Prostate gland (tissue), 2 donors: Measurements from ENCODE around the gene CCDC149. TPM values are rescaled to one million over a fixed set of nuclear protein-coding genes. Genes with fewer than 3 reads are reported as not detected.

Experiments
- DNase-seq: peaks from one replicate; pipeline ENCODE4 v3.0.0-alpha.2; 2019; ENCODE audit warnings: low spot score
- H3K27ac ChIP-seq, 2 donors: fragments of 200-600 bp; sonication (generic); 2 replicates each; pipeline ENCODE4 v1.5.1; 2017 to 2019
- H3K27me3 ChIP-seq: fragments of 200-600 bp; sonication (generic); replicated peaks from 2 replicates; pipeline ENCODE4 v1.5.1; 2019; ENCODE audit not compliant: insufficient read depth
- H3K36me3 ChIP-seq, 2 donors: fragments of 200-600 bp; sonication (generic); 1 replicate in 1 of 2; 2 replicates in 1 of 2; pipeline versions ENCODE4 v1.5.1 to v1.8.1; 2017 to 2019
- H3K4me1 ChIP-seq: fragments of 200-600 bp; sonication (generic); replicated peaks from 2 replicates; pipeline ENCODE4 v1.5.1; 2019
- H3K4me3 ChIP-seq, 2 donors: fragments of 200-600 bp; sonication (generic); 2 replicates each; pipeline ENCODE4 v1.5.1; 2017 to 2019
- H3K9me3 ChIP-seq: fragments of 200-600 bp; sonication (generic); 2 replicates; pipeline ENCODE4 v1.5.1; 2017
- POLR2A ChIP-seq: fragments of 450-650 bp; IDR thresholded peaks from one replicate; pipeline ENCODE4 v1.6.1; 2016; ENCODE audit warnings: antibody characterized with exemption, mild to moderate bottlenecking
- POLR2AphosphoS5 ChIP-seq: sonication (generic); formaldehyde crosslinking; IDR thresholded peaks from one replicate; pipeline ENCODE4 v1.6.1; 2017; ENCODE audit warnings: antibody characterized with exemption
- WGBS: methylation state at CpG from one replicate; pipeline ENCODE4 v1.1.5; 2018; 5-methylcytosine and 5-hydroxymethylcytosine counted together
- intact Hi-C: fragments of 100-400 bp; cut with DNase I; formaldehyde crosslinking; loops from one replicate; pipeline ENCODE4 v1.14.2; 2022
- total RNA-seq, 2 donors: library from RNA; depleted of rRNA; stranded (reverse); fragments of >200 nt; gene quantifications; one replicate each; pipeline ENCODE4 v1.1.0, GENCODE V29; 2016
- TF ChIP-seq, protein P1 (sequence below), 4 experiments: fragments of 200-600 bp in 2 of 4; fragments of 450-650 bp in 2 of 4; sonication (generic) in 2 of 4; IDR thresholded peaks; 1 replicate in 3 of 4; 2 replicates in 1 of 4; pipeline ENCODE4 v1.5.1; 2016 to 2019; ENCODE audit warnings: antibody characterized with exemption in 4 of 4, mild to moderate bottlenecking in 2 of 4, moderate library complexity in 2 of 4

Gene CCDC149
- total RNA-seq, 2 donors from 2014 or later, result 14.0 to 19.6 TPM

DNA sequence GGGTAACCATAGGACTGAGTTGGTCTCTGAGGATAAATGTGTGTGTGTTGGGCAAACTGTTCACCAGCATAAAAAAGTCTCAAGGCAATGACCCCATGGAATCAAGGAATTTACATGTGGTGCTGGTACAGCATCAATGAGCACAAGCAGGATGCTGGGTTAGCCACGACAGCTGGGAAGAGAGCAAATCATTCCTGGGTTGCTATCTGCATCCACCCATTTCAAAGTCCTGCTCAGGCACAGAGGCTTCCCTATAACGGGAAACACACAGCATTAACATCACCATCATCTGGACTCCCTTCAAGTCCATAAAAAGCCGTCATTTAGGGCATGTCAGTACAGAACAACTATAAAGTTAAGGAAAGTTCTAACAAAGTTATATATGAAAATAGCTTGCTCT lies 41.6 kb downstream of the CCDC149 start:
- TF ChIP-seq POLR2AphosphoS5 (no peak), POLR2A (no peak)
- TF ChIP-seq, protein P1, sequence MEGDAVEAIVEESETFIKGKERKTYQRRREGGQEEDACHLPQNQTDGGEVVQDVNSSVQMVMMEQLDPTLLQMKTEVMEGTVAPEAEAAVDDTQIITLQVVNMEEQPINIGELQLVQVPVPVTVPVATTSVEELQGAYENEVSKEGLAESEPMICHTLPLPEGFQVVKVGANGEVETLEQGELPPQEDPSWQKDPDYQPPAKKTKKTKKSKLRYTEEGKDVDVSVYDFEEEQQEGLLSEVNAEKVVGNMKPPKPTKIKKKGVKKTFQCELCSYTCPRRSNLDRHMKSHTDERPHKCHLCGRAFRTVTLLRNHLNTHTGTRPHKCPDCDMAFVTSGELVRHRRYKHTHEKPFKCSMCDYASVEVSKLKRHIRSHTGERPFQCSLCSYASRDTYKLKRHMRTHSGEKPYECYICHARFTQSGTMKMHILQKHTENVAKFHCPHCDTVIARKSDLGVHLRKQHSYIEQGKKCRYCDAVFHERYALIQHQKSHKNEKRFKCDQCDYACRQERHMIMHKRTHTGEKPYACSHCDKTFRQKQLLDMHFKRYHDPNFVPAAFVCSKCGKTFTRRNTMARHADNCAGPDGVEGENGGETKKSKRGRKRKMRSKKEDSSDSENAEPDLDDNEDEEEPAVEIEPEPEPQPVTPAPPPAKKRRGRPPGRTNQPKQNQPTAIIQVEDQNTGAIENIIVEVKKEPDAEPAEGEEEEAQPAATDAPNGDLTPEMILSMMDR (IDR thresholded peaks at IDR 0.05), result no peak
- Histone ChIP-seq H3K4me3 (no peak overlapping the region), H3K4me1 (no peaks in the 10 kb centered on the region), H3K36me3 (no peaks in the 10 kb centered on the region), H3K27me3 (no peaks in the 10 kb centered on the region), H3K9me3 (no peaks in the 10 kb centered on the region), H3K27ac (no peak overlapping the region)
- WGBS, result 48% methylated on average over 3 of the region's 3 CpGs
- intact Hi-C loops, result no loop called here
- DNase-seq, result no peak

DNA sequence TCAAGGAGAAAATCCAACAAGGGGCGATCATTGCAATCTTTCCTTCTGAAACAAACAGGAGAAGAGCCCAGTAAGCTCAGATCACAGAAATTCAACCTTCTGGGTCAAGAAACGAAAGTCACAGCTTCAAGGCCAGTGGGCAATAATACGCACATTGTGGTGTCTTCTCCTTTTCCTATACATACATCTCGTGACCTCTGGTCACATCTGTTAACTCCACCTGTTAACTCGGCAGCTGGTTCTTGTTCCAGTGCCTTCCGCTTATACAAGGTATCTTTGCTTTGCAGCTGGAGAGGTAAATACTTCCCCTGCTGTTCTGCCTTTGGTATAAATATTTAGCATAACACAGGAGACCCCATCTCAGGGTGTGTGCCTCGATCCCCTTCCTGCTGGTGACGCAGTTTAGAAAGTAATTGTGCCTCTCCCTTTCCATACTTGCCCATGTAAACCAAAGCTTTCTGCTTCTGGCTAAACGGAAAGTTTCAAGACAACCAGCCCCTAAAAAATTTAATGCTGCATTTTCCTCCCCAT lies 45.0 kb downstream of the CCDC149 start:
- Histone ChIP-seq H3K36me3 (no peaks in the 10 kb centered on the region), H3K9me3 (no peaks in the 10 kb centered on the region), H3K4me3 (no peak overlapping the region), H3K27me3 (no peaks in the 10 kb centered on the region), H3K4me1 (no peaks in the 10 kb centered on the region), H3K27ac (no peak overlapping the region)
- intact Hi-C loops, result no loop called here
- TF ChIP-seq, protein P1 (IDR thresholded peaks at IDR 0.05), result no peak
- no peak for TF ChIP-seq POLR2A
- TF ChIP-seq POLR2AphosphoS5, result no peak
- no peak for DNase-seq
- 91% methylated on average over 9 of the region's 9 CpGs for WGBS

DNA sequence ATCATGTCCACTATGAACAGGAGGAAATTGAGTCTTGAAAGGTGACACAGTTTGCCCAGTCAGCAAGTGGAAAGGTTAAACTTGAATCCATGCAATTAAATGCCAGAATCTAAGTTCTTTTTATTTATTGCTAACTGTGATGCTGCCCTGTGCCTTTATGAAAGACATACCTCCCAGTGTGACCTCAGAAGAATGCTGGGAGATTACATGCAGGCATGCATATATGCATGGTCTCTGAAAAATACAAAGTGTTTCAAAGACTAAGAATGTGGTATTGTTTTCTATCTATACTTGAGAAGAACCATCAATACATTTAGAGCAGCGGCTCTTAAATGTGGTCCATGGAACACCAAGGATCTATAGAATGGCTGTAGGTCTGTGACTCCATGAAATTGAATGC lies 45.6 kb downstream of the CCDC149 start:
- Histone ChIP-seq H3K4me3 (no peak overlapping the region), H3K36me3 (no peaks in the 10 kb centered on the region), H3K27me3 (no peaks in the 10 kb centered on the region), H3K9me3 (no peaks in the 10 kb centered on the region), H3K4me1 (no peaks in the 10 kb centered on the region), H3K27ac (no peak overlapping the region)
- 96% methylated on average over 1 of the region's 1 CpG for WGBS
- TF ChIP-seq, protein P1 (IDR thresholded peaks at IDR 0.05), result no peak
- TF ChIP-seq POLR2A (no peak), POLR2AphosphoS5 (no peak)
- no peak for DNase-seq
- intact Hi-C loops, result no loop called here

DNA sequence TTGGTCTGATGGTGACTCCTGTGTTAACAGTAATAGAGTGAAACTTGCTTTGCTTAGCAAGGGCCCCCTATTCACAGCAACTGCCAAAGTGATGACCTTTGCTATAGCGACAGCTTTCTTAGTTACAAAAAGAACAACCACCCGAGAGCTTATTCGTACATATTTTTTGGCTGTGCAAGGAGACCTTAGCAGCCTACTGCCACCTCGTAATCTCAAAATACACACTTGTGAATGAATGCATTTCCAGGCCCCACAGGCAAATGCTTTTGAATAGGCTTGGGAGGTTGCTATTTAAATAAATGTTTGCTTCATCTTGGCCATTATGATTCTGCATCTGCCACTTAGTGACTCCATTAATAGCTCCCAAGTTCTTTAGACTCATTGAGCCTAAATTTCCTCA lies 47.4 kb downstream of the CCDC149 start:
- intact Hi-C loops, result no loop called here
- H3K4me1 ChIP-seq, result no peaks in the 10 kb centered on the region
- no peak for DNase-seq
- 95% methylated on average over 4 of the region's 4 CpGs for WGBS
- no peak for TF ChIP-seq POLR2A
- TF ChIP-seq POLR2AphosphoS5, result no peak
- TF ChIP-seq, protein P1 (IDR thresholded peaks at IDR 0.05), result no peak
- H3K36me3 ChIP-seq, result no peaks in the 10 kb centered on the region
- no peak overlapping the region for H3K27ac ChIP-seq
- H3K4me3 ChIP-seq, result no peak overlapping the region
- H3K9me3 ChIP-seq, result no peaks in the 10 kb centered on the region
- H3K27me3 ChIP-seq, result no peaks in the 10 kb centered on the region

DNA sequence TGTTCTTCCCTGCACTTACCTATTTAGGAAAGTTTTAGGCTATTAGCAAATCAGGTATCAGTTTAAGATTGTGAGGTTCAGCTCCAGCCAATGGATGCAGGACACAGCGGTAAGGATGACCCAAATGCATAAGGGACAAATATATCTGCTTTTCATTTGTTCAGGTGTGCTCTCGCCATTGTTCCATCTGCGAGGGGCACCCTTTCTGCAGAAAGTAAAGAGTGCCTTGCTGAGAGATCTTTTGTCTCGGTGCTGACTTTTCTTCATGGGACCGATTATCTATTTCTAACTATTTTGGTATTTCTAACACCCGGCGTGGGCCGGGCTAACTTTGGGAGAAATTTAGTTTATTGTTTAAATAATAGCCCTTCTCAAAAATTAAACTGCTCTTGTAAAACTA lies 49.0 kb downstream of the CCDC149 start:
- no peak for DNase-seq
- 99% methylated on average over 8 of the region's 8 CpGs for WGBS
- Histone ChIP-seq H3K27me3 (no peaks in the 10 kb centered on the region), H3K4me3 (no peak overlapping the region), H3K36me3 (no peaks in the 10 kb centered on the region), H3K4me1 (no peaks in the 10 kb centered on the region), H3K27ac (no peak overlapping the region), H3K9me3 (no peaks in the 10 kb centered on the region)
- intact Hi-C loops, result no loop called here
- TF ChIP-seq, protein P1 (IDR thresholded peaks at IDR 0.05), result no peak
